Stomach (tissue), 9 donors: ENCODE results near the gene ERVK3-1. TPM values are rescaled to one million over a fixed set of nuclear protein-coding genes. Genes with fewer than 3 reads are reported as not detected.

ENCODE experiments used
- DNase-seq, 2 donors: peaks; one replicate each; pipeline versions ENCODE4 v3.0.0 to v3.0.0-alpha.2; 2013 to 2019
- H3K27ac ChIP-seq, 5 donors: fragments of 200-600 bp in 4 of 5; sonication (generic) in 4 of 5; one replicate each; pipeline ENCODE4 v1.5.1; 2013 to 2019; ENCODE audit warnings: mild to moderate bottlenecking in 1 of 5, moderate library complexity in 1 of 5
- H3K27me3 ChIP-seq, 3 donors: fragments of 200-600 bp; sonication (generic); one replicate each; pipeline ENCODE4 v1.5.1; 2017 to 2019; ENCODE audit warnings: mixed run types in 1 of 3
- H3K36me3 ChIP-seq, 4 donors: fragments of 200-600 bp; sonication (generic); 1 replicate in 3 of 4; 2 replicates in 1 of 4; pipeline ENCODE4 v1.5.1; 2016 to 2019
- H3K4me1 ChIP-seq, 4 donors: fragments of 200-600 bp; sonication (generic); one replicate each; pipeline ENCODE4 v1.5.1; 2016 to 2019
- H3K4me3 ChIP-seq, 4 donors: fragments of 200-600 bp; sonication (generic) in 3 of 4; one replicate each; pipeline ENCODE4 v1.5.1; 2016 to 2019; ENCODE audit warnings: mild to moderate bottlenecking in 1 of 4
- H3K9me3 ChIP-seq, 4 donors: fragments of 200-600 bp; sonication (generic); one replicate each; pipeline ENCODE4 v1.5.1; 2016 to 2019
- EP300 ChIP-seq: sonication (generic); formaldehyde crosslinking; IDR thresholded peaks from one replicate; pipeline ENCODE4 v1.6.1; 2017; ENCODE audit warnings: antibody characterized with exemption
- POLR2A ChIP-seq, 4 donors: fragments of 450-650 bp; IDR thresholded peaks; one replicate each; pipeline ENCODE4 v1.6.1; 2016; ENCODE audit warnings: antibody characterized with exemption in 4 of 4, control low read depth in 2 of 4, mild to moderate bottlenecking in 1 of 4, moderate library complexity in 1 of 4
- POLR2AphosphoS5 ChIP-seq, 3 donors: sonication (generic); formaldehyde crosslinking; IDR thresholded peaks; one replicate each; pipeline ENCODE4 v1.6.1; 2016; ENCODE audit warnings: antibody characterized with exemption in 3 of 3
- WGBS, 5 donors: extraction: QIAGEN DNeasy Blood & Tissue Kit in 3 of 5; methylation state at CpG; one replicate each; pipeline versions ENCODE4 v1.1.5 to v1.1.7; 2013 to 2018; 5-methylcytosine and 5-hydroxymethylcytosine counted together
- intact Hi-C: fragments of 100-400 bp; cut with DNase I; formaldehyde crosslinking; loops from one replicate; pipeline ENCODE4 v1.15.1; 2023; ENCODE audit warnings: low total_unique reads
- polyA plus RNA-seq, 3 donors: library from polyadenylated mRNA; stranded (reverse); fragments of 200-250 nt; gene quantifications; one replicate each; pipeline ENCODE4 v1.2.3, GENCODE V29; 2013
- total RNA-seq, 5 donors: library from RNA; depleted of rRNA; stranded (reverse); fragments of >200 nt; gene quantifications; one replicate each; pipeline versions ENCODE4 v1.1.0 to v1.2.3, GENCODE V29; 2014 to 2016
- TF ChIP-seq, protein P1 (sequence below), 7 experiments: fragments of 450-650 bp in 4 of 7; fragments of 200-600 bp in 3 of 7; sonication (generic) in 3 of 7; IDR thresholded peaks; one replicate each; pipeline ENCODE4 v1.5.1; 2016 to 2019; ENCODE audit warnings: antibody characterized with exemption in 7 of 7, control low read depth in 2 of 7, mild to moderate bottlenecking in 1 of 7
- donor health status: healthy with polysubstance abuse.
- donor health status: Bipolar disorder and iron deficiency.
- donor health status: healthy.

Gene ERVK3-1
- total and polyA plus RNA-seq, 8 donors: 25.0 to 93.6 (median 41.5) TPM

DNA sequence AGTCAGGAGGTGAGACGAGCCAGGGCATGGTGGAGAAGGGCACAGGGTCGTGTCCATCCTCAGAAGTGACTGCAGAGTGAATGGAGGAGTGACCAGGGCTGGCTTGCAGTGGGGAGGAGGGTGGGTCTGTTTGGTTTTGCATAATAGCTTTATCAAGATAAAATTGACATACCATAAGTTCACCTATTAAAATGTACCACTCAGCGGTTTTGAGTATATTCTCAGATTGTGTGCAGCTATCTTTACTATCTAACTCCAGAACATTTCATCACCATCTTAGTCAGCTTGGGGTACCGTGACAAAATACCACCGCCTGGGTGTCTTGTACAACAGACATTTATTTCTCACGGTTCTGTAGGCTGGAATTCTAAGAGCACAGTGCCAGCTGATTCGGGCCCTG is 13.2 kb upstream of the ERVK3-1 start:
- Histone ChIP-seq H3K36me3 (peaks cover 70 to 100% (median 97%) of the 10 kb centered on the region in 4 donors), H3K9me3 (peaks cover 19 to 97% (median 58%) of the 10 kb centered on the region in 4 donors)
- no peak for DNase-seq

DNA sequence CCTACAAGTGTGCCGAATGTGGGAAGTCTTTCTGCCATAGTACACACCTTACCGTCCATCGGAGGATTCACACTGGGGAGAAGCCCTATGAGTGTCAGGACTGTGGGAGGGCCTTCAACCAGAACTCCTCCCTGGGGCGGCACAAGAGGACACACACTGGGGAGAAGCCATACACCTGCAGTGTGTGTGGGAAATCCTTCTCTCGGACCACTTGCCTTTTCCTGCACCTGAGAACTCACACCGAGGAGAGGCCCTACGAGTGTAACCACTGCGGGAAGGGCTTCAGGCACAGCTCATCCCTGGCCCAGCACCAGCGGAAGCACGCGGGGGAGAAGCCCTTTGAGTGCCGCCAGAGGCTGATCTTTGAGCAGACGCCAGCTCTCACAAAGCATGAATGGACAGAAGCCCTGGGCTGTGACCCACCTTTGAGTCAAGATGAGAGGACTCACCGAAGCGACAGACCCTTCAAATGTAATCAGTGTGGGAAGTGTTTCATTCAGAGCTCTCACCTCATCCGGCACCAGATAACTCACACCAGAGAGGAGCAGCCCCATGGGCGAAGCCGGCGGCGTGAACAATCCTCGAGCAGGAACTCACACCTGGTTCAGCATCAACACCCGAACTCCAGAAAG is 10.3 kb upstream of the ERVK3-1 start:
- Histone ChIP-seq H3K27me3 (no peaks in the 10 kb centered on the region), H3K4me1 (no peaks in the 10 kb centered on the region), H3K4me3 (no peak overlapping the region), H3K9me3 (peaks cover 19 to 99% (median 66%) of the 10 kb centered on the region in 4 donors), H3K27ac (no peak overlapping the region), H3K36me3 (peaks cover 58 to 100% (median 92%) of the 10 kb centered on the region in 4 donors)
- WGBS, 5 donors: 98 to 100% (median 99%) methylated on average over 18 to 22 of the region's 22 CpGs
- intact Hi-C loops: no loop called here
- no peak for TF ChIP-seq POLR2A (IDR thresholded peaks at IDR 0.05)
- TF ChIP-seq EP300: no peak
- TF ChIP-seq, protein P1, sequence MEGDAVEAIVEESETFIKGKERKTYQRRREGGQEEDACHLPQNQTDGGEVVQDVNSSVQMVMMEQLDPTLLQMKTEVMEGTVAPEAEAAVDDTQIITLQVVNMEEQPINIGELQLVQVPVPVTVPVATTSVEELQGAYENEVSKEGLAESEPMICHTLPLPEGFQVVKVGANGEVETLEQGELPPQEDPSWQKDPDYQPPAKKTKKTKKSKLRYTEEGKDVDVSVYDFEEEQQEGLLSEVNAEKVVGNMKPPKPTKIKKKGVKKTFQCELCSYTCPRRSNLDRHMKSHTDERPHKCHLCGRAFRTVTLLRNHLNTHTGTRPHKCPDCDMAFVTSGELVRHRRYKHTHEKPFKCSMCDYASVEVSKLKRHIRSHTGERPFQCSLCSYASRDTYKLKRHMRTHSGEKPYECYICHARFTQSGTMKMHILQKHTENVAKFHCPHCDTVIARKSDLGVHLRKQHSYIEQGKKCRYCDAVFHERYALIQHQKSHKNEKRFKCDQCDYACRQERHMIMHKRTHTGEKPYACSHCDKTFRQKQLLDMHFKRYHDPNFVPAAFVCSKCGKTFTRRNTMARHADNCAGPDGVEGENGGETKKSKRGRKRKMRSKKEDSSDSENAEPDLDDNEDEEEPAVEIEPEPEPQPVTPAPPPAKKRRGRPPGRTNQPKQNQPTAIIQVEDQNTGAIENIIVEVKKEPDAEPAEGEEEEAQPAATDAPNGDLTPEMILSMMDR (IDR thresholded peaks at IDR 0.05): no peak
- no peak for TF ChIP-seq POLR2AphosphoS5 (IDR thresholded peaks at IDR 0.05)
- DNase-seq: no peak

More for the DNA sequence above, 13.2 kb upstream of the ERVK3-1 start:
- H3K27me3 ChIP-seq: no peaks in the 10 kb centered on the region
- 94 to 97% (median 96%) methylated on average over 7 of the region's 7 CpGs for WGBS, 5 donors
- intact Hi-C loops: no loop called here
- H3K27ac ChIP-seq: no peak overlapping the region
- TF ChIP-seq POLR2A (IDR thresholded peaks at IDR 0.05) (no peak), POLR2AphosphoS5 (IDR thresholded peaks at IDR 0.05) (no peak), EP300 (no peak)
- TF ChIP-seq, protein P1 (IDR thresholded peaks at IDR 0.05): no peak
- no peaks in the 10 kb centered on the region for H3K4me1 ChIP-seq
- H3K4me3 ChIP-seq: no peak overlapping the region

DNA sequence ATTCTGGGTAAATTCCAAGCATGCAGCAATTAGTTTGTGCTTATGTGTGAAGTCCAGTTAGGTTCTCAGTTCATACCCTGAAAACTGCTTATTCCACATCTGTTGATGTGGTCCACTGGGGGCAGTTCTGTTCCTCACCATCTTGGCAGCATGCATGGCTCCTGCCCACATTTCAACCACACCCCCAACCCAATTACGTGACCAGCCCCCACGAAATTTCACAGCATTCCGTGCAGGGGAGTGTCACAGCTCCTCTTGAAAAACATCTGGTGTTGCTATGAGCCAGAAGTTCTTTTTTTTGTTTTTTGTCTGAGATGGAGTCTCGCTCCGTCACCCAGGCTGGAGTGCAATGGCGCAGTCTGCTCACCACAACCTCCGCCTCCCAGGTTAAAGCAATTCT is 9.1 kb upstream of the ERVK3-1 start:
- Histone ChIP-seq H3K27ac (no peak overlapping the region), H3K4me3 (no peak overlapping the region), H3K27me3 (no peaks in the 10 kb centered on the region), H3K9me3 (peaks cover 19 to 99% (median 71%) of the 10 kb centered on the region in 4 donors), H3K36me3 (peaks cover 58 to 100% (median 94%) of the 10 kb centered on the region in 4 donors), H3K4me1 (no peaks in the 10 kb centered on the region)
- intact Hi-C loops: no loop called here
- no peak for DNase-seq
- WGBS, 5 donors: 85 to 98% (median 95%) methylated on average over 7 of the region's 7 CpGs
- TF ChIP-seq, protein P1 (IDR thresholded peaks at IDR 0.05): no peak
- no peak for TF ChIP-seq EP300
- TF ChIP-seq POLR2A (IDR thresholded peaks at IDR 0.05): no peak
- no peak for TF ChIP-seq POLR2AphosphoS5 (IDR thresholded peaks at IDR 0.05)

DNA sequence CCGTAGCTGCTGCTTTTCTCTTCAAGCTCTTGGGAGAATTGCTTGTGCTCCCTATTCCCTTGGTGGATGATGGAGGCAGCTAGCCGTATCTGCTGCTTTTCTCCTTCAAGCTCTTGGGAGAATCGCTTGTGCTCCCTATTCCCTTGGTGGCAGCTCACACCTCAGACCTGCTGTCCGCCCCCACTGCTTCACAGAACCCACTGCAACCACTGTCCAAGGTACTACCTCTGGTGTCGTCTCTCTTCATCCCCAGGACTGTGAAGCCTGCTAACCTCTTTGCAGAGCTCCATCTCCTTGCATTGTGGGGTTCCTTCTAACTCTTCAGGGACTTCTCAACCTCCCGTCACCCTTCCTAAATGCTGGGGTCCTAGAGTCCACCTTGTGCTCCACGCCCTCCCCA is 4.6 kb upstream of the ERVK3-1 start:
- no peak overlapping the region for H3K4me3 ChIP-seq
- H3K27me3 ChIP-seq: no peaks in the 10 kb centered on the region
- H3K36me3 ChIP-seq: peaks cover 20 to 60% (median 54%) of the 10 kb centered on the region in 4 donors
- intact Hi-C loops: no loop called here
- H3K4me1 ChIP-seq: peaks cover under 1 to 7% (median 5%) of the 10 kb centered on the region in 4 donors
- TF ChIP-seq EP300 (no peak), POLR2A (IDR thresholded peaks at IDR 0.05) (no peak), POLR2AphosphoS5 (IDR thresholded peaks at IDR 0.05) (no peak)
- TF ChIP-seq, protein P1 (IDR thresholded peaks at IDR 0.05): no peak
- H3K27ac ChIP-seq: no peak overlapping the region
- WGBS, 5 donors: 95 to 99% (median 98%) methylated on average over 7 of the region's 7 CpGs
- peaks cover 0 to 61% (median 36%) of the 10 kb centered on the region in 4 donors for H3K9me3 ChIP-seq
- no peak for DNase-seq
